LNCAP (cell line): ENCODE measurements around the gene SERINC5.

Experiments
- CTCF ChIP-seq: fragments of 450-650 bp; IDR thresholded peaks from 2 replicates; pipeline ENCODE4 v1.5.1; 2017; ENCODE audit warnings: mild to moderate bottlenecking

Gene SERINC5

GRCh38 chr5:80191397-80191796 lies 64.5 kb downstream of the SERINC5 start:
- TF ChIP-seq CTCF: no peak

GRCh38 chr5:80190960-80191359 lies 64.9 kb downstream of the SERINC5 start:
- TF ChIP-seq CTCF: no peak

- no peak for TF ChIP-seq CTCF
Measured at GRCh38 chr5:80189701-80190100, 66.1 kb downstream of the SERINC5 start.

- TF ChIP-seq CTCF: no peak
Measured at GRCh38 chr5:80189201-80189600, 66.6 kb downstream of the SERINC5 start.

GRCh38 chr5:80187421-80188090 lies 68.3 kb downstream of the SERINC5 start:
- TF ChIP-seq CTCF: no peak

- TF ChIP-seq CTCF: no peak
Measured at GRCh38 chr5:80185095-80185494, 70.8 kb downstream of the SERINC5 start.

GRCh38 chr5:80184235-80185023 lies 71.4 kb downstream of the SERINC5 start:
- TF ChIP-seq CTCF: no peak
